ENCODE measurements around the gene ALDH1A3. TPM values are rescaled to one million over a fixed set of nuclear protein-coding genes. Genes with fewer than 3 reads are reported as not detected.

ALDH1A3 gene
- total and polyA plus RNA-seq, 2 of the 4 experiments (the other 2 are of a cell fraction) = 3.1 to 5.0 TPM

DNA sequence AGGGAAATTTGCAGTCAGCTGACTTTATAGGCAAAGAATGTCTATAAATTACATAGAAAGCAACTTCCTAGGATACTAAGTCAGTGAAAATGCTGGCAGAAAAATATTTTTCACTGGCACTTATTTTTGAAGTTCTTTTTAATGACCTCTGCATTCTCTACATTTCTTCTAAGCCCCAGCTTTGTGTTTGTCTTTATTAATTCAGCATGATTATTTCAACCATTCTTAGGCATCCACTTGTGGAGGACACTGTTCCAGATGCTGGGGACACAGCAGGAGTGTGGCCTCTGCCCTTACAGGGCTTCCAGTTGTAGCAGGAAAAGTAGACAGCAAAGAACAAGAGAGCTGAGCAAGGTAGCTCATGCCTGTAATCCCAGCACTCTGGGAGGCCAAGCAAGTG, 54.5 kb downstream of the ALDH1A3 start:
- no peak overlapping the region for H3K14ac ChIP-seq (replicated peaks; ENCODE audit: low read depth, low read length)
- peak; percentile 44 for ATAC-seq (ENCODE audit: low read depth)
- no peak overlapping the region for H2BK15ac ChIP-seq (ENCODE audit: low read depth, low read length)
- DNase-seq = no peak
- BruUV-seq (replicated peaks) = no TSS peak
- H2BK20ac ChIP-seq (ENCODE audit: low read depth, low read length) = no peak overlapping the region
- H3K4me1 ChIP-seq (ENCODE audit: control insufficient read depth, insufficient read depth, low read length) = peaks cover 2% of the 10 kb centered on the region; the same call in 1 of the 2 replicates
- H3K27me3 ChIP-seq (ENCODE audit: control insufficient read depth, insufficient read depth, low read length) = no peaks in the 10 kb centered on the region
- H3K56ac ChIP-seq (ENCODE audit: extremely low read depth, insufficient read depth, low read length) = no peak overlapping the region
- no peak overlapping the region for H2AK5ac ChIP-seq (ENCODE audit: low read depth, low read length)
- no peak overlapping the region for H2BK120ac ChIP-seq (ENCODE audit: low read depth, low read length)
- no peak overlapping the region for H3K23ac ChIP-seq (ENCODE audit: low read depth, low read length)
- no peak overlapping the region for H2BK5ac ChIP-seq (ENCODE audit: low read depth, low read length, poor library complexity, severe bottlenecking)
- H4K20me1 ChIP-seq (ENCODE audit: insufficient read depth, low read length) = no peaks in the 10 kb centered on the region
- no peak overlapping the region for H4K91ac ChIP-seq (ENCODE audit: insufficient read depth, low read depth, low read length)
- H3K9ac ChIP-seq (ENCODE audit: low read depth, low read length) = no peak overlapping the region
- no peaks in the 10 kb centered on the region; a peak in 1 of 4 replicates for H3K79me1 ChIP-seq (ENCODE audit: low read depth in 1 of 2, low read length in 2 of 2)
- H3K9me3 ChIP-seq (ENCODE audit: control insufficient read depth, insufficient read depth, low read length) = no peaks in the 10 kb centered on the region
- no peak overlapping the region for H4K8ac ChIP-seq (ENCODE audit: low read depth in 2 of 2, low read length in 2 of 2)
- H3K4me3 ChIP-seq (ENCODE audit: insufficient read depth, low read depth, low read length) = no peak overlapping the region
- no peak overlapping the region for H3K4ac ChIP-seq (ENCODE audit: low read depth, low read length)
- no peak overlapping the region for H4K5ac ChIP-seq (ENCODE audit: low read depth, low read length)
- H3K36me3 ChIP-seq (ENCODE audit: control insufficient read depth, insufficient read depth, low read length) = no peaks in the 10 kb centered on the region
- TF ChIP-seq RCOR1 (IDR thresholded peaks at IDR 0.05; ENCODE audit: insufficient replicate concordance, low read length) = no peak
- TF ChIP-seq RAD21 (IDR thresholded peaks at IDR 0.05; ENCODE audit: low read length) = no peak
- TF ChIP-seq MAFK (IDR thresholded peaks at IDR 0.05; ENCODE audit: low read depth, low read length) = no peak
- no peak for TF ChIP-seq NFE2L2 (IDR thresholded peaks at IDR 0.05; ENCODE audit: low read depth, low read length)
- no peak for TF ChIP-seq CHD1 (IDR thresholded peaks at IDR 0.05; ENCODE audit: low read depth, low read length)
- TF ChIP-seq, protein P1, sequence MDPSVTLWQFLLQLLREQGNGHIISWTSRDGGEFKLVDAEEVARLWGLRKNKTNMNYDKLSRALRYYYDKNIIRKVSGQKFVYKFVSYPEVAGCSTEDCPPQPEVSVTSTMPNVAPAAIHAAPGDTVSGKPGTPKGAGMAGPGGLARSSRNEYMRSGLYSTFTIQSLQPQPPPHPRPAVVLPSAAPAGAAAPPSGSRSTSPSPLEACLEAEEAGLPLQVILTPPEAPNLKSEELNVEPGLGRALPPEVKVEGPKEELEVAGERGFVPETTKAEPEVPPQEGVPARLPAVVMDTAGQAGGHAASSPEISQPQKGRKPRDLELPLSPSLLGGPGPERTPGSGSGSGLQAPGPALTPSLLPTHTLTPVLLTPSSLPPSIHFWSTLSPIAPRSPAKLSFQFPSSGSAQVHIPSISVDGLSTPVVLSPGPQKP (IDR thresholded peaks at IDR 0.05; ENCODE audit: borderline replicate concordance, low read depth, low read length) = no peak
- no peak for TF ChIP-seq FOS (IDR thresholded peaks at IDR 0.05; ENCODE audit: low read depth, low read length)
- TF ChIP-seq RFX5 (IDR thresholded peaks at IDR 0.05; ENCODE audit: low read depth, low read length) = no peak
- TF ChIP-seq MXI1 (IDR thresholded peaks at IDR 0.05; ENCODE audit: borderline replicate concordance, low read depth, low read length) = no peak
- TF ChIP-seq BHLHE40 (IDR thresholded peaks at IDR 0.05; ENCODE audit: low read depth, low read length) = no peak
- TF ChIP-seq POLR2A (IDR thresholded peaks at IDR 0.05; ENCODE audit: low read depth, low read length) = no peak
- TF ChIP-seq, protein P2, sequence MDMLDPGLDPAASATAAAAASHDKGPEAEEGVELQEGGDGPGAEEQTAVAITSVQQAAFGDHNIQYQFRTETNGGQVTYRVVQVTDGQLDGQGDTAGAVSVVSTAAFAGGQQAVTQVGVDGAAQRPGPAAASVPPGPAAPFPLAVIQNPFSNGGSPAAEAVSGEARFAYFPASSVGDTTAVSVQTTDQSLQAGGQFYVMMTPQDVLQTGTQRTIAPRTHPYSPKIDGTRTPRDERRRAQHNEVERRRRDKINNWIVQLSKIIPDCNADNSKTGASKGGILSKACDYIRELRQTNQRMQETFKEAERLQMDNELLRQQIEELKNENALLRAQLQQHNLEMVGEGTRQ (IDR thresholded peaks at IDR 0.05; ENCODE audit: low read depth, low read length) = no peak
- TF ChIP-seq, protein P3, sequence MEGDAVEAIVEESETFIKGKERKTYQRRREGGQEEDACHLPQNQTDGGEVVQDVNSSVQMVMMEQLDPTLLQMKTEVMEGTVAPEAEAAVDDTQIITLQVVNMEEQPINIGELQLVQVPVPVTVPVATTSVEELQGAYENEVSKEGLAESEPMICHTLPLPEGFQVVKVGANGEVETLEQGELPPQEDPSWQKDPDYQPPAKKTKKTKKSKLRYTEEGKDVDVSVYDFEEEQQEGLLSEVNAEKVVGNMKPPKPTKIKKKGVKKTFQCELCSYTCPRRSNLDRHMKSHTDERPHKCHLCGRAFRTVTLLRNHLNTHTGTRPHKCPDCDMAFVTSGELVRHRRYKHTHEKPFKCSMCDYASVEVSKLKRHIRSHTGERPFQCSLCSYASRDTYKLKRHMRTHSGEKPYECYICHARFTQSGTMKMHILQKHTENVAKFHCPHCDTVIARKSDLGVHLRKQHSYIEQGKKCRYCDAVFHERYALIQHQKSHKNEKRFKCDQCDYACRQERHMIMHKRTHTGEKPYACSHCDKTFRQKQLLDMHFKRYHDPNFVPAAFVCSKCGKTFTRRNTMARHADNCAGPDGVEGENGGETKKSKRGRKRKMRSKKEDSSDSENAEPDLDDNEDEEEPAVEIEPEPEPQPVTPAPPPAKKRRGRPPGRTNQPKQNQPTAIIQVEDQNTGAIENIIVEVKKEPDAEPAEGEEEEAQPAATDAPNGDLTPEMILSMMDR (conservative IDR thresholded peaks at IDR 0.05; ENCODE audit: low read depth, low read length) = no peak
- TF ChIP-seq CEBPB (IDR thresholded peaks at IDR 0.05; ENCODE audit: low read depth, low read length) = no peak
- TF ChIP-seq MAZ (IDR thresholded peaks at IDR 0.05; ENCODE audit: borderline replicate concordance, low read depth, low read length) = no peak
- no peak overlapping the region for H3K4me2 ChIP-seq (ENCODE audit: low read depth, low read length)
- dilution Hi-C loops (cut with HindIII; ENCODE audit: low sequenced_read_pairs, unreplicated experiment) (no loop called here), in situ Hi-C loops (cut with MboI; ENCODE audit: low sequenced_read_pairs) (no loop called here), intact Hi-C loops (cut with micrococcal nuclease) (no loop called here)
- POLR2A ChIA-PET (ENCODE audit: unreplicated experiment) = no interaction called here
- no peak overlapping the region for H3K18ac ChIP-seq (ENCODE audit: low read depth, low read length)
- H3K27ac ChIP-seq (ENCODE audit: insufficient read depth, low read length) = no peak overlapping the region
- no peak overlapping the region for H2AK9ac ChIP-seq (replicated peaks; ENCODE audit: low read depth, low read length, poor library complexity)
- H2AFZ ChIP-seq (replicated peaks; ENCODE audit: low read length, poor library complexity) = no peak overlapping the region
- H3K9me1 ChIP-seq (ENCODE audit: insufficient read depth, low read length) = peaks cover 4% of the 10 kb centered on the region; the same call in 1 of the 2 replicates
- CTCF ChIA-PET = interaction anchor here (0.6 kb wide), 1 partner anchor 16 kb away, joined by 3 read pairs; no protein-coding TSS in a partner anchor

Data from IMR-90 (cell line).